Activated CD4-positive, alpha-beta T cell treated with anti-CD3 and anti-CD28 coated beads for 36 hours (primary cell): ENCODE data around the gene FILIP1L. TPM values are rescaled to one million over a fixed set of nuclear protein-coding genes. Genes with fewer than 3 reads are reported as not detected.

Source experiments
- ATAC-seq: fragments of 200-7000 bp; cut with Tn5 transposase; one replicate; pipeline ENCODE4 v1.10.0; 2021; ENCODE audit warnings: mild to moderate bottlenecking, moderate library complexity
- CTCF ChIA-PET: fragments of 350-600 bp; sonication (Branson Sonifier 250); formaldehyde crosslinking; loops from one replicate; lab custom pipeline; 2021; ENCODE audit warnings: antibody characterized with exemption; lab: Charles Lee
- POLR2A ChIA-PET: fragments of 350-600 bp; sonication (Branson Sonifier 250); formaldehyde crosslinking; loops from one replicate; lab custom pipeline; 2021; ENCODE audit warnings: antibody characterized with exemption, inconsistent platforms; lab: Charles Lee
- DNase-seq: peaks from one replicate; pipeline ENCODE4 v3.0.0-alpha.2; 2020
- H3K27ac Mint-ChIP-seq: one replicate; pipeline ENCODE4 v1.8.0; 2021; ENCODE audit warnings: mixed read lengths
- H3K27me3 Mint-ChIP-seq: one replicate; pipeline ENCODE4 v1.8.0; 2021; ENCODE audit warnings: mixed read lengths
- H3K36me3 Mint-ChIP-seq: one replicate; pipeline ENCODE4 v1.8.0; 2021; ENCODE audit warnings: low read depth, mixed read lengths
- H3K4me1 Mint-ChIP-seq: one replicate; pipeline ENCODE4 v1.8.0; 2021; ENCODE audit warnings: mixed read lengths
- H3K4me3 Mint-ChIP-seq: one replicate; pipeline ENCODE4 v1.8.0; 2021; ENCODE audit warnings: mild to moderate bottlenecking, moderate library complexity, mixed read lengths
- H3K9me3 Mint-ChIP-seq: one replicate; pipeline ENCODE4 v1.8.0; 2021; ENCODE audit warnings: low read depth, mixed read lengths
- intact Hi-C, 2 experiments: fragments of 100-400 bp; cut with DNase I in 1 of 2; cut with micrococcal nuclease in 1 of 2; formaldehyde crosslinking; loops; one replicate each; pipeline versions ENCODE4 v1.14.2 to v1.15.1; 2022 to 2024; cut with DNase I, micrococcal nuclease
- total RNA-seq, 2 experiments: library from RNA; stranded (reverse); gene quantifications; one replicate each; pipeline ENCODE4 v1.2.3, GENCODE V29; 2021

The FILIP1L gene
- total RNA-seq, 2 experiments from 2014 or later = 0.11 TPM; not detected in 1

GRCh38 chr3:100040451-100041225 is 73.7 kb downstream of the FILIP1L start:
- CTCF ChIA-PET = no interaction called here
- DNase-seq (no peak), ATAC-seq (no peak)
- Mint-ChIP-seq H3K27me3 (no peaks in the 10 kb centered on the region), H3K27ac (no peak overlapping the region), H3K36me3 (peaks cover 1% of the 10 kb centered on the region), H3K4me1 (no peaks in the 10 kb centered on the region), H3K4me3 (no peak overlapping the region), H3K9me3 (no peaks in the 10 kb centered on the region)
- intact Hi-C loops = no loop called here
- POLR2A ChIA-PET = no interaction called here

GRCh38 chr3:100039075-100039474 is 75.2 kb downstream of the FILIP1L start:
- Mint-ChIP-seq H3K27me3 (no peaks in the 10 kb centered on the region), H3K4me1 (no peaks in the 10 kb centered on the region), H3K27ac (no peak overlapping the region), H3K9me3 (no peaks in the 10 kb centered on the region), H3K4me3 (no peak overlapping the region), H3K36me3 (peaks cover 1% of the 10 kb centered on the region)
- DNase-seq (no peak), ATAC-seq (no peak)
- POLR2A ChIA-PET = no interaction called here
- CTCF ChIA-PET = no interaction called here
- intact Hi-C loops = no loop called here

- no peak for ATAC-seq
- H3K4me3 Mint-ChIP-seq = no peak overlapping the region
- H3K36me3 Mint-ChIP-seq = peaks cover 2% of the 10 kb centered on the region
Measured at GRCh38 chr3:100033903-100034471, 80.3 kb downstream of the FILIP1L start.

GRCh38 chr3:100033184-100033583 is 81.1 kb downstream of the FILIP1L start:
- ChIA-PET CTCF (interaction anchor here (0.6 kb wide), 1 partner anchor 25 kb away, joined by 3 read pairs; no protein-coding TSS in a partner anchor), POLR2A (no interaction called here)
- no peak overlapping the region for H3K27ac Mint-ChIP-seq
- H3K4me1 Mint-ChIP-seq = peaks cover 9% of the 10 kb centered on the region
- H3K27me3 Mint-ChIP-seq = no peaks in the 10 kb centered on the region
- DNase-seq (no peak), ATAC-seq (no peak)
- no peak overlapping the region for H3K4me3 Mint-ChIP-seq
- intact Hi-C loops = no loop called here
- H3K9me3 Mint-ChIP-seq = no peaks in the 10 kb centered on the region
- peaks cover 2% of the 10 kb centered on the region for H3K36me3 Mint-ChIP-seq

More at GRCh38 chr3:100033903-100034471, 80.3 kb downstream of the FILIP1L start:
- Mint-ChIP-seq H3K4me1 (peaks cover 9% of the 10 kb centered on the region), H3K9me3 (no peaks in the 10 kb centered on the region), H3K27ac (no peak overlapping the region), H3K27me3 (no peaks in the 10 kb centered on the region)
- ChIA-PET CTCF (interaction anchor here (0.6 kb wide), 1 partner anchor 24 kb away, joined by 3 read pairs; no protein-coding TSS in a partner anchor), POLR2A (no interaction called here)
- DNase-seq = no peak
- intact Hi-C loops = no loop called here

GRCh38 chr3:100032243-100032642 is 82.1 kb downstream of the FILIP1L start:
- H3K4me1 Mint-ChIP-seq = peaks cover 9% of the 10 kb centered on the region
- H3K27me3 Mint-ChIP-seq = no peaks in the 10 kb centered on the region
- no peak overlapping the region for H3K27ac Mint-ChIP-seq
- no peak overlapping the region for H3K4me3 Mint-ChIP-seq
- DNase-seq (no peak), ATAC-seq (no peak)
- peaks cover 2% of the 10 kb centered on the region for H3K36me3 Mint-ChIP-seq
- POLR2A ChIA-PET = interaction anchor here (0.6 kb wide), 1 partner anchor 16 kb away, joined by 5 read pairs; no protein-coding TSS in a partner anchor
- intact Hi-C loops = no loop called here
- CTCF ChIA-PET = interaction anchor here (1.2 kb wide), 1 partner anchor 222 kb away, joined by 3 read pairs; no protein-coding TSS in a partner anchor
- no peaks in the 10 kb centered on the region for H3K9me3 Mint-ChIP-seq

GRCh38 chr3:100030914-100031425 is 83.3 kb downstream of the FILIP1L start:
- DNase-seq (no peak), ATAC-seq (no peak)
- Mint-ChIP-seq H3K27ac (no peak overlapping the region), H3K27me3 (no peaks in the 10 kb centered on the region), H3K4me3 (no peak overlapping the region), H3K36me3 (peaks cover 2% of the 10 kb centered on the region), H3K4me1 (peaks cover 9% of the 10 kb centered on the region), H3K9me3 (no peaks in the 10 kb centered on the region)
- ChIA-PET CTCF (interaction anchor here (0.6 to 1.9 kb wide), 2 partner anchors 13 to 94 kb away, joined by 3 to 6 read pairs; no protein-coding TSS in a partner anchor), POLR2A (no interaction called here)
- intact Hi-C loops = no loop called here

- intact Hi-C loops = no loop called here
- no peaks in the 10 kb centered on the region for H3K27me3 Mint-ChIP-seq
- ATAC-seq = peak; percentile 42
Measured at GRCh38 chr3:100030346-100030745, 84.0 kb downstream of the FILIP1L start.

GRCh38 chr3:100029689-100030088 is 84.6 kb downstream of the FILIP1L start:
- no peak overlapping the region for H3K27ac Mint-ChIP-seq
- H3K36me3 Mint-ChIP-seq = peaks cover 2% of the 10 kb centered on the region
- H3K27me3 Mint-ChIP-seq = no peaks in the 10 kb centered on the region
- intact Hi-C loops = no loop called here
- H3K4me1 Mint-ChIP-seq = peaks cover 9% of the 10 kb centered on the region
- H3K4me3 Mint-ChIP-seq = no peak overlapping the region
- POLR2A ChIA-PET = no interaction called here
- ATAC-seq (peak; percentile 68), DNase-seq (no peak)
- H3K9me3 Mint-ChIP-seq = no peaks in the 10 kb centered on the region
- CTCF ChIA-PET = interaction anchor here (0.6 to 1.2 kb wide), 2 partner anchors 159 to 198 kb away, joined by 3 read pairs; no protein-coding TSS in a partner anchor

More at GRCh38 chr3:100030346-100030745, 84.0 kb downstream of the FILIP1L start:
- no peak overlapping the region for H3K27ac Mint-ChIP-seq
- H3K4me3 Mint-ChIP-seq = no peak overlapping the region
- H3K9me3 Mint-ChIP-seq = no peaks in the 10 kb centered on the region
- DNase-seq = no peak
- peaks cover 2% of the 10 kb centered on the region for H3K36me3 Mint-ChIP-seq
- ChIA-PET POLR2A (no interaction called here), CTCF (interaction anchor here (0.6 to 1.9 kb wide), 2 partner anchors 13 to 94 kb away, joined by 3 to 6 read pairs; no protein-coding TSS in a partner anchor)
- H3K4me1 Mint-ChIP-seq = peaks cover 9% of the 10 kb centered on the region

GRCh38 chr3:100029052-100029451 is 85.2 kb downstream of the FILIP1L start:
- CTCF ChIA-PET = interaction anchor here (0.7 to 1.2 kb wide), 2 partner anchors 146 to 197 kb away, joined by 3 read pairs; no protein-coding TSS in a partner anchor

GRCh38 chr3:100027321-100027720 is 87.0 kb downstream of the FILIP1L start:
- H3K9me3 Mint-ChIP-seq = no peaks in the 10 kb centered on the region
- H3K27me3 Mint-ChIP-seq = no peaks in the 10 kb centered on the region
- DNase-seq = no peak
- H3K36me3 Mint-ChIP-seq = peaks cover 9% of the 10 kb centered on the region
- CTCF ChIA-PET = no interaction called here
- intact Hi-C loops = no loop called here
- no peak overlapping the region for H3K4me3 Mint-ChIP-seq
- POLR2A ChIA-PET = no interaction called here
- H3K27ac Mint-ChIP-seq = no peak overlapping the region
- peaks cover 8% of the 10 kb centered on the region for H3K4me1 Mint-ChIP-seq
- ATAC-seq = no peak

More at GRCh38 chr3:100029052-100029451, 85.2 kb downstream of the FILIP1L start:
- DNase-seq (no peak), ATAC-seq (no peak)
- Mint-ChIP-seq H3K4me3 (no peak overlapping the region), H3K27me3 (no peaks in the 10 kb centered on the region), H3K36me3 (peaks cover 2% of the 10 kb centered on the region), H3K9me3 (no peaks in the 10 kb centered on the region), H3K27ac (no peak overlapping the region), H3K4me1 (peaks cover 9% of the 10 kb centered on the region)
- POLR2A ChIA-PET = no interaction called here
- intact Hi-C loops = no loop called here

- no peaks in the 10 kb centered on the region for H3K4me1 Mint-ChIP-seq
- H3K9me3 Mint-ChIP-seq = no peaks in the 10 kb centered on the region
- DNase-seq (no peak), ATAC-seq (no peak)
- no peak overlapping the region for H3K27ac Mint-ChIP-seq
- H3K36me3 Mint-ChIP-seq = peaks cover 9% of the 10 kb centered on the region
- H3K4me3 Mint-ChIP-seq = no peak overlapping the region
- CTCF ChIA-PET = interaction anchor here (1.1 kb wide), 1 partner anchor 35 kb away, joined by 4 read pairs; no protein-coding TSS in a partner anchor
- intact Hi-C loops = no loop called here
- POLR2A ChIA-PET = no interaction called here
- H3K27me3 Mint-ChIP-seq = no peaks in the 10 kb centered on the region
Measured at GRCh38 chr3:100024520-100025303, 89.6 kb downstream of the FILIP1L start.
